ENCODE results near the gene NPBWR2.

The NPBWR2 gene

GRCh38 chr20:64116541-64117431 is 9.4 kb upstream of the NPBWR2 start:
- DNase-seq (ENCODE audit: low spot score) = no peak

GRCh38 chr20:64116016-64116415 is 8.7 kb upstream of the NPBWR2 start:
- no peak for DNase-seq (ENCODE audit: low spot score)

- DNase-seq (ENCODE audit: low spot score) = no peak
Observed at GRCh38 chr20:64115171-64115911, 8.0 kb upstream of the NPBWR2 start.

GRCh38 chr20:64114356-64114971 is 7.1 kb upstream of the NPBWR2 start:
- DNase-seq (ENCODE audit: low spot score) = no peak

- DNase-seq (ENCODE audit: low spot score) = no peak
Observed at GRCh38 chr20:64113796-64114355, 6.5 kb upstream of the NPBWR2 start.

- no peak for DNase-seq (ENCODE audit: low spot score)
Observed at GRCh38 chr20:64113444-64113775, 6.0 kb upstream of the NPBWR2 start.

GRCh38 chr20:64112691-64113443 is 5.5 kb upstream of the NPBWR2 start:
- no peak for DNase-seq (ENCODE audit: low spot score)

GRCh38 chr20:64111841-64112641 is 4.7 kb upstream of the NPBWR2 start:
- no peak for DNase-seq (ENCODE audit: low spot score)

GRCh38 chr20:64110411-64111068 is 3.2 kb upstream of the NPBWR2 start:
- no peak for DNase-seq (ENCODE audit: low spot score)

GRCh38 chr20:64109831-64110391 is 2.5 kb upstream of the NPBWR2 start:
- DNase-seq (ENCODE audit: low spot score) = no peak

GRCh38 chr20:64108731-64109681 is 1.6 kb upstream of the NPBWR2 start:
- DNase-seq (ENCODE audit: low spot score) = no peak

- no peak for DNase-seq (ENCODE audit: low spot score)
Observed at GRCh38 chr20:64107736-64108457, 532 bp upstream of the NPBWR2 start.

GRCh38 chr20:64106435-64106961 is 867 bp downstream of the NPBWR2 start:
- no peak for DNase-seq (ENCODE audit: low spot score)

- no peak for DNase-seq (ENCODE audit: low spot score)
Observed at GRCh38 chr20:64105846-64106434, 1.4 kb downstream of the NPBWR2 start.

GRCh38 chr20:64104667-64105451 is 2.5 kb downstream of the NPBWR2 start:
- no peak for DNase-seq (ENCODE audit: low spot score)

- no peak for DNase-seq (ENCODE audit: low spot score)
Observed at GRCh38 chr20:64103871-64104666, 3.3 kb downstream of the NPBWR2 start.
